GM21423 (cell line): ENCODE results near the gene RABGEF1.
"Not testable (repeated sequence)": the region's sequence is repeated elsewhere in the genome, so short reads cannot be mapped to it uniquely, and the experiment has no call there.

Source experiments
- ATAC-seq: cut with Tn5 transposase; IDR thresholded peaks from one replicate; pipeline ENCODE4 v1.9.1; 2021; ENCODE audit warnings: mild to moderate bottlenecking, moderate library complexity; ENCODE audit not compliant: unreplicated experiment

The RABGEF1 gene

DNA sequence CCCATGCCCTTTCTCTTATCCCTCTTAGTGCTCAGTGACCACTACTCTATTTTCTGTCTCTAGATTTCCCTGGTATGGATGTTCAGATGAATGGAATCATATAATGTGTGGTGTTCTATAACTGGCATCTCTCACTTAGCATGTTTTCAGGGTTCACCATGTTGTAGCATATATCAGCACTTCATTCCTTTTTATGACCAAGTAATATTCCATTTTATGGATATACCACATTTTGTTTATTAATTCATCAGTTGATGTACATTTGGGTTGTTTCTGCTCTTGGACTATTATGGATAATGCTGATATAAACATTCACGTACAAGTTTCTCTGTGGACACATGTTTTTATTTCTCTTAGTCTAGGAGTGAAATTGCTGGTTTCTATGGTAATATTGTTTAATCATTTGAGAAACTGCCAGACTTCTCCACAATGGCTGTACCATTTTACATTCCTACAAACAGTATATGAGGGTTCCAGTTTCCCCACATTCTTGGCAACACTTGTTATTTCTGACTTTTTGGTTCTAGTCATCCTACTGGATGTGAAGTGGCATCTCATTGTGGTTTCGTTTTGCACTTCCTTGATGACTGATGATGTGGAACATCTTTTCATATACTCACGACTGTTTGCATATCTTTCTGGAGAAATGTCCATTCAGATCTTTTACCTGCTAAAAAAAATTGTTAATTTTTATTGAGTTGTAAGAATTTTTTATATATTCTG lies 23.3 kb downstream of the RABGEF1 start:
- ATAC-seq = not testable (repeated sequence)

DNA sequence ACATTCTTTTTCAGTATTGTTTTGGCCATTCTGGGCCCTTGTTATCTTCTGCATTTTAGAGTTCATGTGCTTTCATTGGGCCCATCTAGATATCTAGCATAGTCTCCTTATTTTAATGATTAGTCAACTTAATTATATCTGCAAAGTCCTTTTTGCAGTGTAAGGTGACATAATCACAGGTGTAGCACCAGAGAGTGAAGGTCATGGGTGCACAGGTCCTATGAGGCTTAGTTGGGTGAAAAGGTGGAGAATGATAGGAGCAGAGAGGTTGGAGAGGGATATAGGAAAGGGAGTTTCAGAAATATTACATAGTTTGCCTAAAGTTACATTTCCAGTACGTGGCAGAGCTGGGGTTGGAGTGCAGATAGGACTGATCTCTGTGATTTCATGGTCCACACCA lies 24.4 kb downstream of the RABGEF1 start:
- ATAC-seq = not testable (repeated sequence)

GRCh38 chr7:66765322-66766025 lies 24.9 kb downstream of the RABGEF1 start:
- not testable (repeated sequence) for ATAC-seq

GRCh38 chr7:66766041-66766440 lies 25.5 kb downstream of the RABGEF1 start:
- no peak for ATAC-seq

- ATAC-seq = not testable (repeated sequence)
Observed at GRCh38 chr7:66767486-66767885, 27.0 kb downstream of the RABGEF1 start.

DNA sequence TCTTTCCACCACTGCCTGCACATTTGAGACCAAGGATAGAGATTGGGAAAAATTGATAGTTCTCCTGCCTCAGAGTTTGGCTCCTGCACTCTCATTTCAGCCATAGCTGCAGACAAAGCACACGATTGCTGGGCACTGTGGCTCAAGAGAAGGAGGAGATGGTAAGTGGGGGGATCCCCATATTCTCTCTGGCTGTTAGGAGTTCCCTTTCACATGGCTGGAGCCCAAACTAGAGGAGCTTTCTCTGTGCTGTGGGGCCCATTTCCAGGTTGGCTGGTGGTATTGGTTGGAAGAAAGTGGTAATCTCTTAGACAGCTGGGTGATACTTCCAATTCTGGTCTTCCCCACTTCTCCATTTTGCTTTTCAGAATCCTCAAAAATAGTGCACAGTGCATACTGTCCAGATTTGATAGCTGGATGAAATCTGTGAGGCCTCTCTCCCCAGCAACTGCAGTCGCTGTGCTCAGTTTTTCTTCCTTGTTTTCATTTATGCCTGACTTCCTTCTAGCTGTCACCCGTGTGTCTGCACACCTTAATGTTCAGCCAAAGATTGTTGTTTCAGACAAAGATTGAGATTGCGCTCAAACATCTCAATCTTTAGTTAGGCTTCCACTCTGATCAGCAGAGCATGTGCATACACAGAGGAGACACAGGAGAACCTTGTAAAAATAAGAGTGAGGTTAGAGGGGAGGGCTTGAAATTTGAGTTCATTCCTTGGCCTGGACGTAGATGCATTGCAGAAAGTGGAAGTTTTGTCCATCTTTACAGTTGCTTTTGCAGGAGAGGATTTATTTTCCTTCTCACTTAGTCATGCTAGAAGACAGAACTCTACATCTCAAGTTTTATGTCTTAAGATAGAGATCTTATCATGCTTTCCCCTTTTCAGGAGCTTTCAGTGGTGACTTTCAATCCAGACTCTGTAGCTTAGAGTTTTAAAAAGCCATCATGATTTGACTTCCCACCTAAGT lies 28.6 kb downstream of the RABGEF1 start:
- no peak for ATAC-seq

GRCh38 chr7:66769833-66770512 lies 29.4 kb downstream of the RABGEF1 start:
- no peak for ATAC-seq

DNA sequence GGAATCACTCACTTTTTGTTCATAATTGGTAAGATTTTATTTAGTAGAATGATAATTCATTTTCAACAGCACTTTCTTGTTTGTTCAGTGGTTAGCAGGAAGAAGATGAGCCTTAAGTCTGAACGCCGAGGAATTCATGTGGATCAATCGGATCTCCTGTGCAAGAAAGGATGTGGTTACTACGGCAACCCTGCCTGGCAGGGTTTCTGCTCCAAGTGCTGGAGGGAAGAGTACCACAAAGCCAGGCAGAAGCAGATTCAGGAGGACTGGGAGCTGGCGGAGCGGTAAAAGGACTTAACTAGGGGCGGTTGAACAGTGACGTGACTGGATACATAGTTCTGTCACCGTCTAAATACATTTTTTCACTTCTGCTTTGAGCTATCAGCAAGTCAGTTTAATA lies 31.3 kb downstream of the RABGEF1 start:
- ATAC-seq = no peak

GRCh38 chr7:66773744-66774143 lies 33.2 kb downstream of the RABGEF1 start:
- not testable (repeated sequence) for ATAC-seq

DNA sequence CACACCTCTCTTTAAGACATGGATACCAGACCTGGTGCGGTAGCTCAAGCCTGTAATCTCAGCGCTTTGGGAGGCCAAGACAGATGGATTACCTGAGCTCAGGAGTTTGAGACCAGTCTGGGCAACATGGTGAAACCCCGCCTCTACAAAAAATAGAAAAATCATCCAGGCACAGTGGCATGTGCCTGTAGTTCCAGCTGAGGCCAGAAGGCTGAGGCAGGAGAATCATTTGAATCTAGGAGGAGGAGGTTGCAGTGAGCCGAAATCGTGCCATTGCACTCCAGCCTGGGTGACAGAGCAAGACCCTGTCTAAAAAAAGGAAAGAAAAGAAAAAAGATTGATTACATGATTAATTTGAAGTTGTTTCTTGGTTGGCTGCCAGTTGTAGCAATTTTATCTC lies 35.9 kb downstream of the RABGEF1 start:
- not testable (repeated sequence) for ATAC-seq

DNA sequence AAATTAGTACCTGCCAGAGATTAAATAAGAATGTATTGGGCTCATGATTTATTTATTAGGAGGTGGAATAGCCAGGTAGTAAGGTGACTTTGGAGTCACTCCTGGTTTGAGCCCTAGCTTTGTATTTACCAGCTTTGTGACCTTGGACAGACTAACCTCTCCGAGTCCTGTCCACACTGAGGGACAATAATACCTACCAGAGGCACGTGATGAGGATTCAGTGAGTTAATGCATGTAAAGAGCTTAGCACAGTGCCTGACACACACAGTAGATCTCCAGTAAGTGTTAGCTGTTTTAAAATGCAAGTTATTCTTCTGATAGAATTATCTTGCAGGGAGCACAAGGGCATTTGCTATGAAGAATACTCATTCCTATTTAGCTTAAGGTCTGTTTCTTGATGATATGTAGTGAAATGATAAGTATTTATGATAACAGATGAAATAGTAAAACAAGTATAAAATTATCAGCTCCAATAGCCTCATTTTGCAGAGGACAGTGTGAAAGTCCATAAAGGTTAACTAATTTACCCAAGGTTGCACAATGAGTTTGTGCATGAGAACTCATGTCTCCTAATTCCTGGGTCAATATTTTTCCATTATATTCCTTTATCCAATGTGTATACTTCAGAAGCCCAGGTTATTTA lies 36.4 kb downstream of the RABGEF1 start:
- no peak for ATAC-seq

DNA sequence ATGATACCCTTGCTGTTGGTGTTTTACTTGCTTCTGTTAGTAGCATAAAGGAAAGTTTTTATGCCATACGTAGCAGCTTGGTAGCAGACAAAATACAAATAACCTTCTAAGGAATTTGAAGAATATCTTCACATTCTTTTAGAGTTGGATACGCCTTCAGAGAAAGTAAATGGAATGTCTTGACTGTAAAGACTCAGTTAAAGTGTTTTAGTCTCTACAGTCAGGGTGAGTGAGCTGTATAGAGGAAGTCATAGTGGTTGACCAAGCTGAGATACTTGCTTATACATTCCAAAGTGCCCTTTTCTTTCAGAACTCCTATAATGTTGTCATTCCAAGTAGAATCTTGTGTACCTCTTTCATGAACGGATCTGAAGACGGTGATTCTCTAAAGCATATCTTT lies 37.7 kb downstream of the RABGEF1 start:
- no peak for ATAC-seq

- ATAC-seq = no peak
Observed at GRCh38 chr7:66779669-66780409, 39.3 kb downstream of the RABGEF1 start.

DNA sequence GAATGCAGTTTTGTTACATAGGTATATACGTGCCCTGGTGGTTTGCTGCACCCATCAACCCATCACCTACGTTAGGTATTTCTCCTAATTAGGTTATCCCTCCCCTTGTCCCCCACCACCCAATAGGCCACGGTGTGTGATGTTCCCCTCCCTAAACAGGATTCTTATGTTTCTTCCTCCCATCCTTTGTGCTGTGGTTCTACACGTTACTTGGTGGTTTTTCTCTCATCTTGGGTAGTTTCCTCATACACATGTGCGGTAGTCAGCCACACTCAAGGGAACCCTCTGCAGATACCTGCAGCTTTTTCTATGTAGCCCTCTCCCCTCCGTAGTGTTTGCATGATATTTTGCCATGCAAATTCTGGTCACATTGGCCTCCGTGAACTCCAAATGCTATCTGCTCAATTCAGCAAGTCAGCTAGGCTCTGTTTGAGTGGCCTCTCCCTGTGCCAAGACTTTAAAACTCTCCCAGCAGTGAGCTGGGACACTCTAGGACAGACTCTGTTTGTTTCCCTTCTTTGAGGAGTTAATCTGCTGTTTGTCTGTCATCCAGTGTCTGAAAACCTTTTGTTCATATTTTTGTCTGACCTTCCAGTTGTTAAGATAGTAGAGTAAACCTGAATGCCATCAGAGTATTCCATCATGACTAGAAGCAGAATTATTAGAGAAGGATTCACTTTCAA lies 41.0 kb downstream of the RABGEF1 start:
- ATAC-seq = no peak

GRCh38 chr7:66782875-66783274 lies 42.3 kb downstream of the RABGEF1 start:
- not testable (repeated sequence) for ATAC-seq

DNA sequence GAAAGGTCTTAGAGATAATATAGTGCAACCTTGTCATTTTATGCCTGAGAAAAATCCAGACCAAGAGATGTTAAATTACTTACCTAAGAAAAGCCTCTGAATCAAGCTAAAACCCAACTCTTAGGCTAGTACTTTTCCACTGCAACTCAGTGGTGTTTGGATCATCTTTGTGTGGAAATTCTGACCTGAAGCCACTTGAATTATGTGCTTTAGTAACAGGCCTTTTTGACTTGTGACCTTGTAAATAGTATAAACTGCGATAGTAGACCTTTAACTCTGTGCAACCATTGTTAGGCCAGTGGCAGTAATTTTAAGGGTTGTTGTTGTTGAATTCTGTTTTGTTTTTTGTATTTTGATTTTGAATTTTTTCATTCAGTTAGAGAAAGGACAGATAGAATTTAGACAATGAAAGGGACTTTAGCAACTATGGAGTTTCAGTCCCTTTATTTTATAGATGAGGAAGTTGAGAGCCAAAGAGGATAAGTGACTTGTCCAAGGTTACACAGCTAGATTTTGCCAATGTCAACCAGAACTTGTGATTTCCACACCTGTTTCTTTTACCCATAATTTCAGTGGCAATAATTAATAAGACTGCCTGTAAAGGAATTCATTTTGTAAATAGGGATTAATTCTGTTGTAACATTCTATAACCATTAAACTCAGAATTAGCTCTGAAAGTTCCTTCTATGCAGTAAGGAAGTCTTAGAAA lies 43.5 kb downstream of the RABGEF1 start:
- ATAC-seq = not testable (repeated sequence)

- ATAC-seq = no peak
Observed at GRCh38 chr7:66790196-66790595, 49.7 kb downstream of the RABGEF1 start.

DNA sequence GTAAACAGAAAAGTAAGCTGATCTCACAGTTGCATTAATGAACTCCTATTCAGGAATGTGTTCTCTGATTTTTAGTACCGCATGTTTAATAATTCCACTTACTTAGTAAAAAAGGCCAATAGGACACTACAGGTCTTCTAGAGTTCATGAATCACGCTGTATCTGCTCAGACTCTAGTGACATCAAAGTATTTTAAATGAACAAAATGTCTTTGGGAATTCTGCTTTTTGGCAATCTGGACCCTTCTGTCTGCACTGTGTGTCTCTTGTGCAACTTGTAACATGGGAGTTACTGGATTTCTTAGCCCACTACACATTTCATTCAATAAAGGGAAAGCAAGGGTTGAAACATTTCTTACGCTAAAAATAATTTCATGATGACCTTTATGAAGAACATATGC lies 50.2 kb downstream of the RABGEF1 start:
- ATAC-seq = no peak
